ENCODE data around the gene IRF2BP1.
A peak's percentile ranks its signal among the peaks of the same experiment; 100 is the strongest.

- TF ChIP-seq CTCF (IDR thresholded peaks at IDR 0.05 in 8 of 11, conservative IDR thresholded peaks at IDR 0.05 in 3 of 11) = no peak
- TF ChIP-seq POLR2AphosphoS5 (IDR thresholded peaks at IDR 0.05) = peak in 2 of 3 donors; percentile 30 to 53
- no peak for TF ChIP-seq POLR2A (IDR thresholded peaks at IDR 0.05)
Measured at GRCh38 chr19:45901432-45901911, 15.5 kb upstream of the IRF2BP1 start.

Data from spleen (tissue), 7 donors.